C4-2B (cell line): ENCODE results near the gene ZNF717.

Source experiments
- CTCF ChIP-seq: fragments of 450-650 bp; conservative IDR thresholded peaks from 2 replicates; pipeline ENCODE4 v1.5.1; 2017; ENCODE audit warnings: mild to moderate bottlenecking
- ZFX ChIP-seq: fragments of 450-650 bp; IDR thresholded peaks from 2 replicates; pipeline ENCODE4 v1.6.1; 2017

- no peak for TF ChIP-seq CTCF
- TF ChIP-seq ZFX = no peak
Observed at GRCh38 chr3:75687323-75687722, 98.0 kb downstream of the ZNF717 start.
